ENCODE measurements around the gene IMMP1L.
"Not testable (repeated sequence)": the region's sequence is repeated elsewhere in the genome, so short reads cannot be mapped to it uniquely, and the experiment has no call there.

IMMP1L gene

DNA sequence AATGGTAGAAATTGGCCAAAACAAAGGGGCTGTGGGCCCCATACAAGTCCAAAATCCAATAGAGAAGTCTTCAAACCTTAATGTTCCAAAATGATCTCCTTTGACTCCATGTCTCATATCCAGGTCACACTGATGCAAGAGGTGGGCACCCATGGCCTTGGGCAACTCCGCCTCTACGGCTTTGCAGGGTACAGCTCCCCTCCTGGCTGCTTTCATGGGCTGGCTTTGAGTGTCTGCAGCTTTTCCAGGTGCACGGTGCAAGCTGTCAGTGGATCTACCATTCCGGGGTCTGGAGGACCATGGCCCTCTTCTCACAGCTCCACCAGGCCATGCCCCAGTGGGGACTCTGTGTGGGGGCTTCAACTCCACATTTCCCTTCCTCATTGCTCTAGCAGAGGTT lies 15.7 kb downstream of the IMMP1L start:
- H3K4me1 Mint-ChIP-seq (ENCODE audit: low read depth); intact Hi-C loops (cut with micrococcal nuclease); H3K27ac Mint-ChIP-seq; H3K4me3 Mint-ChIP-seq; H3K27me3 Mint-ChIP-seq: not testable (repeated sequence)
- Mint-ChIP-seq H3K9me3 (peaks cover 28% of the 10 kb centered on the region), H3K36me3 (ENCODE audit: low read depth) (peaks cover 29% of the 10 kb centered on the region)

DNA sequence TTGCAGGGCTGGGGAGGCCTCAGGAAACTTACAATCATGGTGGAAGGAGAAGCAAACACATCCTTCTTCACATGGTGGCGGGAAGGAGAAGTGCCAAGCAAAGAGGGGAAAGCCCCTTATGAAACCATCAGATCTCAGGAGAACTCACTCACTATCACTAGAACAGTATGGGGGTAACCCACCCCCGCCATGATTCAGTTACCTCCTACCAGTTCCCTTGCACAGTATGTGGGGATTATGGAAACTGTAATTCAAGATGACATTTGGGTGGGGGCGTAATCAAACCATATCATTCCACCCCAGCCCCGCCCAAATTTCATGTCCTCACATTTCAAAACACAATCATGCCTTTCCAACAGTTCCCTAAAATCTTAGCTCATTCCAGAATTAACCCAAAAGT lies 16.2 kb downstream of the IMMP1L start:
- H3K36me3 Mint-ChIP-seq (ENCODE audit: low read depth), result peaks cover 29% of the 10 kb centered on the region
- peaks cover 28% of the 10 kb centered on the region for H3K9me3 Mint-ChIP-seq
- H3K4me1 Mint-ChIP-seq (ENCODE audit: low read depth), result no peaks in the 10 kb centered on the region
- no peaks in the 10 kb centered on the region for H3K27me3 Mint-ChIP-seq
- no peak overlapping the region for H3K4me3 Mint-ChIP-seq
- intact Hi-C loops (cut with micrococcal nuclease), result no loop called here
- no peak overlapping the region for H3K27ac Mint-ChIP-seq

DNA sequence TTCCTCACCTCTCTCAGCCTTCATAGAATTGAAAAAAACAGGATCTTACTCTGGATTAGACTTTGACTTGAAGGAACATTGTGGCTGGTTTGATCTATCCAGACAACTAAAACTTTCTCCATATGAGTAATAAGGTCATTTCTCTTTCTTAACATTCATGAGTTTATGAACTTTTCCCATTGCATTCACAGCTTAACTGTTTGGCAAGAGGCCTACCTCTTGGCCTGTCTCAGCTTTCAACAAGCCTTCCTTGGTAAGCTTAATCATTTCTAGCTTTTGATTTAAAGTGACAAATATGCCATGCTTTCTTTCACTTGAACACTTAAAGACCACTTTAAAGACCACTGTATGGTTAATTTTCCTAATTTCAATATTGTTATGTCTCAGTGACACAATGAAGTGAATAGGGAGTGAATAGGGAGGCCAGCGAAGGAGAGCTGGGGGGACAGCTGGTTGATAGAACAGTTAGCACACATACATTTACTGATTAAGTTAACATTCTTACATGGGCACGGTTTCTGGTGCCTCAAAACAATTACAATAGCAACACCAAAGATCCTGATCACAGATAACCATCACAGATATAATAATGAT lies 17.0 kb downstream of the IMMP1L start:
- H3K4me3 Mint-ChIP-seq, result no peak overlapping the region
- H3K4me1 Mint-ChIP-seq (ENCODE audit: low read depth), result no peaks in the 10 kb centered on the region
- peaks cover 28% of the 10 kb centered on the region for H3K9me3 Mint-ChIP-seq
- H3K27me3 Mint-ChIP-seq, result no peaks in the 10 kb centered on the region
- H3K36me3 Mint-ChIP-seq (ENCODE audit: low read depth), result peaks cover 29% of the 10 kb centered on the region
- H3K27ac Mint-ChIP-seq, result no peak overlapping the region
- intact Hi-C loops (cut with micrococcal nuclease), result no loop called here

DNA sequence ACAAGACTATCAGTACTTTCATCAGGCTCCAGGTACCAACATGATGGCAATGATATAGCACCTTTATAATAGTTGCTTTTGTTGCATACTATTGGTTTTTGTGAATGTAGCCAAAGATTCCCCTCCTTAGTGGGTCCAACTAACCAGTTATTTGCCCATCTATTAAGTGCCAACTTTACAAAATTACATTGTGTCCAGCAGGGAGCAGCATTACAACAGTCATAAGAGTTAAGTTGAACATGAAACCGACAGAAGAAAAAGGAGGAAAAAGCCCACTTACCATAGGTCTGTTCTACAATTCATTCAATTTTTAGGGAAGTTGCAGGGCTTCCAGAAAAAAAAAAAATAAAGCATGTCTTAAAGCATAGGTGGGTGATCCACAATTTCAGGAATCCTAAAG lies 21.6 kb downstream of the IMMP1L start:
- no peak overlapping the region for H3K4me3 Mint-ChIP-seq
- H3K36me3 Mint-ChIP-seq (ENCODE audit: low read depth), result no peaks in the 10 kb centered on the region
- intact Hi-C loops (cut with micrococcal nuclease), result loop anchor here (2.0 to 5.0 kb wide), 3 partner anchors 384 to 685 kb away; no protein-coding TSS in a partner anchor
- no peaks in the 10 kb centered on the region for H3K4me1 Mint-ChIP-seq (ENCODE audit: low read depth)
- H3K27ac Mint-ChIP-seq, result no peak overlapping the region
- H3K9me3 Mint-ChIP-seq, result no peaks in the 10 kb centered on the region
- no peaks in the 10 kb centered on the region for H3K27me3 Mint-ChIP-seq

DNA sequence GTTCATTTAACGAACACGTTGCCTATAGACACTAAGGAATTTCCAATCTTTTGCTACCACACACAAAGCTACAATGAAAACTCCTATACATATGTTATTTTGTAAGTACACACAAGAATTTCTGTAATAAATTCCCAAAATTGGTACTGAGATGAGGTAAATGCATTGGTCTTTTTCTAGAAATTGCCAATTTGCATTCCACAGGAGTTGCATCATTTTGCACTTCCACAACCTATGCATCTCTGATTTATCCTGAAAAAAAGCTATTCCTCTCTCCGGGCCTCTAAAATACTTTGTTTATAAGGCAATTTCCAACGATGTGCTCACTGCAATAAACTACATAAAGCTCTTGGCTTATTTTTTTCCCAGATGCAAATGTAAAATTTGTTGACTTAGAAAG lies 24.9 kb downstream of the IMMP1L start:
- intact Hi-C loops (cut with micrococcal nuclease), result no loop called here
- Mint-ChIP-seq H3K9me3 (no peaks in the 10 kb centered on the region), H3K27ac (no peak overlapping the region), H3K27me3 (no peaks in the 10 kb centered on the region), H3K4me1 (ENCODE audit: low read depth) (no peaks in the 10 kb centered on the region), H3K4me3 (no peak overlapping the region), H3K36me3 (ENCODE audit: low read depth) (no peaks in the 10 kb centered on the region)

DNA sequence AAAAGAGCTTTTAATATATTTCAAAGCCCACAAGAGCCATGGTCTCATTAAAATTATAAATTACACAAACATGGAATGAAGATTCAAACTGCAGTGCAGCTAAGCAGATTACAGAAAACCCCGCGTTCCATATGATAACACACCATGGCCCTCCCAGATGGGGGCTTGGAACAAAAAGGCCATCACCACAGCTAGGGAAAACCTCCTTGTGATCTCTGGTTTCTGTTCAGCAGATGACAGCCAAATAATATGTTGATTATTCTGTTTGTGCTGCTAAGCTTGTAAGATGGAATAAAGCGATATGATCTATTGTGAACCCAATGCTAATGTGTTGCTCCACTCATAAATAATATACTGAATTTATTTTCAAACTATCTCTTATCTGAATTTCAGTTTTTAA lies 28.5 kb downstream of the IMMP1L start:
- Mint-ChIP-seq H3K4me1 (ENCODE audit: low read depth) (no peaks in the 10 kb centered on the region), H3K36me3 (ENCODE audit: low read depth) (no peaks in the 10 kb centered on the region), H3K27me3 (no peaks in the 10 kb centered on the region), H3K9me3 (no peaks in the 10 kb centered on the region), H3K4me3 (no peak overlapping the region), H3K27ac (no peak overlapping the region)
- intact Hi-C loops (cut with micrococcal nuclease), result no loop called here

DNA sequence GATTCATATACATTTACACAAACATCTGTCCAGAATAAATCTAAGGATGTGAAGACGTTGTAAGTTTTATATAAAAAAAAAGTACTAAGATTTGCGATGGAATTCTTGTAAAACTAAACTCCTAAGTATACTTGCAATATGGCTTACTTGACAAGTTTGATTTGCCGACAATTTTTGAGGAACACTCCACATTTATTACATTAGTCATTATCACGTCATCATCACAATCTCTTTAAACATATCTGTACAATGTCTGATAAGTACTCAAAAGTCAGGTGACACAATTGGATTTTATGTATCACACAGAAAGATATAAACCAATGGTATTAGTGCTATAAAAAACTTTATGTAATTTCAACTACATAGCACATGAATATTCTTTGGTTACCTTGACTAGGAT lies 30.4 kb downstream of the IMMP1L start:
- no peaks in the 10 kb centered on the region for H3K9me3 Mint-ChIP-seq
- intact Hi-C loops (cut with micrococcal nuclease), result no loop called here
- no peak overlapping the region for H3K4me3 Mint-ChIP-seq
- no peaks in the 10 kb centered on the region for H3K27me3 Mint-ChIP-seq
- no peaks in the 10 kb centered on the region for H3K4me1 Mint-ChIP-seq (ENCODE audit: low read depth)
- H3K36me3 Mint-ChIP-seq (ENCODE audit: low read depth), result no peaks in the 10 kb centered on the region
- H3K27ac Mint-ChIP-seq, result no peak overlapping the region

DNA sequence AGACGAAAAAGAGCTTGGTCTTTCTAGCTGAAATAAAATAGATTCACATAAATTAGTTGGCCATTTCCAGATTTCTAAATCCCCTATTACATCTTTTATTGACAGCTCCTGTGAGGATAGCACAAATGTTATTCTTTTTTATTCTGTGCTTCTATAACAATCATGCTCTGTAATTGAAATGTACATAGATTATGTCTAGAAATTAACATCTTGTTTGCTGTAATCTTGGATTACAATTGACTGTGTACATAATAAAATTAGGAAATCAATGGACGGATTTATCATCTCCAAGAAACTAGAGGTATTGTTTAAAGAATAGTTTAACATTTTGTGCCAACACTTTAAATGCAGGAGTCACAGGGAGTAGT lies 31.2 kb downstream of the IMMP1L start:
- no peaks in the 10 kb centered on the region for H3K27me3 Mint-ChIP-seq
- no peak overlapping the region for H3K4me3 Mint-ChIP-seq
- H3K36me3 Mint-ChIP-seq (ENCODE audit: low read depth), result no peaks in the 10 kb centered on the region
- intact Hi-C loops (cut with micrococcal nuclease), result no loop called here
- no peaks in the 10 kb centered on the region for H3K4me1 Mint-ChIP-seq (ENCODE audit: low read depth)
- H3K9me3 Mint-ChIP-seq, result no peaks in the 10 kb centered on the region
- H3K27ac Mint-ChIP-seq, result no peak overlapping the region

DNA sequence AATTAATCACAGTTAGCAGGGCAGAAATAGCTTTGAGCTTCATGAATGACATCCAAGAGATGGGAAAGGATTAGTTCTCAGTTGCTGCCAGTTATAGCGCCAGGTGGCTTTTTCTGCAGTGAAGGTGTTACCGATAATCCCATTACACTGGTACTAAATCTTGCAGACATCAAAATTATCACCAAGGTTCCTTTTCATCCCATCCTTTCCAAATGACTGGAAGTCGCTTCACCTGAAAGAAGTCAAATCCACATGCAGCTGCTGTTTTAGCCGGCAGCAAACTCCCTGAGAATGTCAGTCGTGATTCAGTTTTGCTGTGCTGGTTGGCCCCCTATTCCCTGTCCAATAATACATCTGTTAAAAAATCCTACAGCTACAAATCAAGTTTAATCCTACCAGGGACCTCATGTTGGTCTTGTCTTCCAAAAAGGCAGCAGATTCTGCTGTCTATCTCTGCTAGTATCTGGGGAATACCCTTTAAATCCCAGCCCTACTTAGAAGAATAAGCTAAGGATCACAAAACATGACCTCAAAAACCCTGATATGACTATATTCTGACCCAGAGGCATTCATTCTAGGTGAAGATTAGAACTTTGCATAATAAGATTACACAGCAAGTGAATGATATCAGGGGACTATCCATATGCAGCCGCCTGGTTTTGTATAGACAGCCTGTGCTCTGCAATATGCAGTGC lies 31.7 kb downstream of the IMMP1L start:
- Mint-ChIP-seq H3K36me3 (ENCODE audit: low read depth) (no peaks in the 10 kb centered on the region), H3K27me3 (no peaks in the 10 kb centered on the region), H3K27ac (no peak overlapping the region), H3K4me1 (ENCODE audit: low read depth) (no peaks in the 10 kb centered on the region), H3K9me3 (no peaks in the 10 kb centered on the region), H3K4me3 (no peak overlapping the region)
- intact Hi-C loops (cut with micrococcal nuclease), result no loop called here

DNA sequence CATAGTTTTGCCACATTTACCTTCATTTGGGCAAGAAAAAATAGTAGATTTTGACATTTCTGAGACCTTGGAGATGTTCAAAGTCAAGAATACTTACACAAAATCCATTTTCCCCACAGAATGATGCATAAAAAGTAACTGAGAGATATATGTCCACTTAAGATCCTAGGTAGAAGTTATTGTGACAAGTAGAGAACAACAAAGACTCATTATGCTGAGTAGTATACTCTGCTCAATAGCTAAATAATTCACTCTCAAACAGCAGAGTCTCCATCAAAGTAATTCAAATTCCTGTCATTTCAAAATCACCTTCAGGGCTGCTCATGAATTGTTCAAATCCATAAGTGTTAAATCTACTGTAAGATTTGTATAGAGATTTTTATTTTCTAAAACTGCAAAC lies 35.3 kb downstream of the IMMP1L start:
- H3K4me1 Mint-ChIP-seq (ENCODE audit: low read depth), result no peaks in the 10 kb centered on the region
- no peak overlapping the region for H3K4me3 Mint-ChIP-seq
- no peak overlapping the region for H3K27ac Mint-ChIP-seq
- no peaks in the 10 kb centered on the region for H3K27me3 Mint-ChIP-seq
- intact Hi-C loops (cut with micrococcal nuclease), result no loop called here
- H3K9me3 Mint-ChIP-seq, result no peaks in the 10 kb centered on the region
- H3K36me3 Mint-ChIP-seq (ENCODE audit: low read depth), result no peaks in the 10 kb centered on the region

DNA sequence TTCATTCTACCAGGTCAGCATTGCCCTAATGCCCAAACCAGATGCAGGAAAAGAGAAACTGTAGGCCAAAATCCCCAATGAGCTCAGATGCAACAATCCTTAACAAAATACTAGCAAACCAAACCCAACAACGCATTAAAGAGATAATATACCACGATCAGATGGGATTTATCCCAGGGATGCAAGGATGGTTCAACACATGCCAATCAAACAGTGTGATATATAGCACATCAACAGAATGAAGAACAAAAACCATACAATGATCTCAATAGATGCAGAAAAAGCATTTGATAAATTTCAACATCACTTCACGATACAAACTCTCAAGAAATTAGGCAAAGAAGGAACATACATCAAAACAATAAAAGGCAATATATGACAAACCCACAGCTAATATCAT lies 45.0 kb downstream of the IMMP1L start:
- Mint-ChIP-seq H3K27me3 (no peaks in the 10 kb centered on the region), H3K9me3 (peaks cover 21% of the 10 kb centered on the region), H3K36me3 (ENCODE audit: low read depth) (no peaks in the 10 kb centered on the region), H3K4me1 (ENCODE audit: low read depth) (no peaks in the 10 kb centered on the region), H3K27ac (no peak overlapping the region), H3K4me3 (no peak overlapping the region)
- intact Hi-C loops (cut with micrococcal nuclease), result no loop called here

DNA sequence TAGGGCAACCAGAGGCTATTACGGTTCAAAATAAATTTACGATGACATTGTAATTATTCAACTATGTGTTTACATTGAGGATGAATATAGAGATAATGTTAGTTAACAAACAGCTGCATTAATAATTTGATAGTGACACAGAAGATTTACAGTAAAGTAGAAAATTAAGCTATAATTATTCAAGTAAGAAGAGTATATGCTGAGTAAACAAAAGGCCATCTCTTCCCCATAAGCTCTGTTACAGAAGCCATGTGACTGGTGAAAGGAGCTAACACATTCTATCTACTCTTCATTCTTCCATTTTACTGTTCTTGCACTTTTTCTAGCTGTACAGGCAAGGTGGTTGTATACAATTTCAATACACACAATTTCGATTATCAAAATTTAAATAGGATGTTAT lies 54.2 kb downstream of the IMMP1L start:
- Mint-ChIP-seq H3K4me3 (no peak overlapping the region), H3K9me3 (no peaks in the 10 kb centered on the region), H3K36me3 (ENCODE audit: low read depth) (peaks cover 5% of the 10 kb centered on the region), H3K4me1 (ENCODE audit: low read depth) (no peaks in the 10 kb centered on the region), H3K27ac (no peak overlapping the region), H3K27me3 (no peaks in the 10 kb centered on the region)
- intact Hi-C loops (cut with micrococcal nuclease), result no loop called here

DNA sequence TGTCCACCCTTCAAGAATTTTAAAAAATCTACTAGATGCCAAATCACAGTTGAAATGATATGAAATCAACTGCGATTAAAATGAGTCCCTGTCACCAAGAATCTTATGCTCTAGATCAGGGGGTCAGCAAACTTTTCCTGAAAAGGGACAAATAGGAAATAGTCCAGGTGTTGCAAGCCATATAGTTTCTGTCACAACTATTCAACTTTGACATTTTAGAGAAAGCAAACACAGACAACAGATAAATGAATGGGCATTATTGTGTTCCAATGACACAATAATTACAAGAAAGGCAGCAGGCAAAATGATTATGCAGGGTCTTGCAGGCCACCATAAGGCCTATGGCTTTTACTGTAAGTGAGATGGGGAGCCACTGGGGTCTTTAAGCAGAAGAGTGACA lies 58.6 kb downstream of the IMMP1L start:
- H3K27me3 Mint-ChIP-seq, result no peaks in the 10 kb centered on the region
- no peak overlapping the region for H3K4me3 Mint-ChIP-seq
- H3K27ac Mint-ChIP-seq, result no peak overlapping the region
- H3K36me3 Mint-ChIP-seq (ENCODE audit: low read depth), result peaks cover 5% of the 10 kb centered on the region
- no peaks in the 10 kb centered on the region for H3K9me3 Mint-ChIP-seq
- no peaks in the 10 kb centered on the region for H3K4me1 Mint-ChIP-seq (ENCODE audit: low read depth)
- intact Hi-C loops (cut with micrococcal nuclease), result no loop called here

DNA sequence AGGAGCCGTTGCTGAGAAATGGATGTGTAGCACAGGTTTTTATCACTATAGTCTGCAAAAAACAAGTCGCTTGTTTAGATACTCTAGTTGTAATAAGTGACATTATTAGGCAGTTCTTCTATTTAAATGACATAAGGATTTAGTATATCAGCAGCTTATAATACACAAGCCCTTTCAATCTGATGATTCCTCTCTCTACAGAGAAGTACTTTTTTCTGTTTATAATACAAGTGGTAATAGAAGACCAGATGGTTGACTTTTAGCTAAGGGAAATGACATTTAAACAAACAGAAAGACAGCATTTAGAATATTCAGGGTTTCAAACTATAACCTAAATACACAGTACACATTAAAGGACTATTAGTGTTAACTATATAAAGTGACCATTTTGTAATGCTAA lies 60.4 kb downstream of the IMMP1L start:
- Mint-ChIP-seq H3K27ac (no peak overlapping the region), H3K9me3 (no peaks in the 10 kb centered on the region), H3K36me3 (ENCODE audit: low read depth) (peaks cover 5% of the 10 kb centered on the region), H3K27me3 (no peaks in the 10 kb centered on the region), H3K4me3 (no peak overlapping the region), H3K4me1 (ENCODE audit: low read depth) (no peaks in the 10 kb centered on the region)
- intact Hi-C loops (cut with micrococcal nuclease), result no loop called here

DNA sequence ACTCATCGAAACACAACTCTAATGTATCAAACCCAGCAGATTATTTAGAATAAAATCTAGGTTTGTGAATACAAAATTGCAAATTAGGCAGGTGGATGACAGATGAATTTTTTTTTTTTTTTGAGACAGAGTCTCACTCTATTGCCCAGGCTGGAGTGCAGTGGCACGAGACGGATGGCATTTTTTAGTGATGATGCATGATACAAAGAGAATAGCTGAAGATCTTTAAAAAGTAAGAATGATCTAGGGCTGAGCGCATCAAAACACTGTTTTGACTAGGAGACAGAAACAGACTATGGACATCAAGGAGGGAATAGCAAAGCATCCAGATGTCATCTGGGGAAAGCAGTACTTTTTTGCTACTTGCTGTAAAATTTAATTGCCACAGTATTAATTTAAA lies 63.8 kb downstream of the IMMP1L start:
- intact Hi-C loops (cut with micrococcal nuclease), result no loop called here
- Mint-ChIP-seq H3K27me3 (no peaks in the 10 kb centered on the region), H3K9me3 (no peaks in the 10 kb centered on the region), H3K4me1 (ENCODE audit: low read depth) (no peaks in the 10 kb centered on the region), H3K36me3 (ENCODE audit: low read depth) (no peaks in the 10 kb centered on the region), H3K4me3 (no peak overlapping the region), H3K27ac (no peak overlapping the region)
